Uterus (tissue), 4 donors: ENCODE results near the gene SGPL1. TPM values are rescaled to one million over a fixed set of nuclear protein-coding genes. Genes with fewer than 3 reads are reported as not detected.

Experiments used
- DNase-seq, 2 donors: peaks; one replicate each; pipeline ENCODE4 v3.0.0-alpha.2; 2019 to 2020
- H3K27ac ChIP-seq, 2 donors: fragments of 200-600 bp; sonication (generic); 1 replicate in 1 of 2; 2 replicates in 1 of 2; pipeline ENCODE4 v1.5.1; 2016 to 2018
- H3K27me3 ChIP-seq, 2 donors: fragments of 200-600 bp; sonication (generic); one replicate each; pipeline ENCODE4 v1.5.1; 2018 to 2019; ENCODE audit warnings: control low read depth in 1 of 2
- H3K36me3 ChIP-seq, 2 donors: fragments of 200-600 bp; sonication (generic); one replicate each; pipeline ENCODE4 v1.5.1; 2019; ENCODE audit warnings: control low read depth in 1 of 2
- H3K4me1 ChIP-seq, 2 donors: fragments of 200-600 bp; sonication (generic); one replicate each; pipeline ENCODE4 v1.5.1; 2018 to 2019; ENCODE audit warnings: control low read depth in 1 of 2
- H3K4me3 ChIP-seq, 2 donors: fragments of 200-600 bp; sonication (generic); 1 replicate in 1 of 2; 2 replicates in 1 of 2; pipeline ENCODE4 v1.5.1; 2018 to 2019; ENCODE audit warnings: mild to moderate bottlenecking in 1 of 2
- H3K9me3 ChIP-seq, 2 donors: fragments of 200-600 bp; sonication (generic); one replicate each; pipeline ENCODE4 v1.5.1; 2019; ENCODE audit warnings: control low read depth in 1 of 2
- POLR2A ChIP-seq, 2 donors: fragments of 450-650 bp; IDR thresholded peaks; one replicate each; pipeline ENCODE4 v1.6.1; 2016; ENCODE audit warnings: antibody characterized with exemption in 2 of 2, mild to moderate bottlenecking in 1 of 2, moderate library complexity in 1 of 2
- intact Hi-C: fragments of 100-400 bp; cut with DNase I; formaldehyde crosslinking; loops from one replicate; pipeline ENCODE4 v1.15.1; 2023; ENCODE audit warnings: low total_unique reads
- total RNA-seq, 4 donors: library from RNA; depleted of rRNA in 3 of 4; stranded (reverse); fragments of >200 nt in 3 of 4; gene quantifications; one replicate each; pipeline versions ENCODE4 v1.1.0 to v1.2.4, GENCODE V29; 2014 to 2023
- TF ChIP-seq, protein P1 (sequence below), 4 experiments: fragments of 200-600 bp in 2 of 4; fragments of 450-650 bp in 2 of 4; sonication (generic) in 2 of 4; IDR thresholded peaks; one replicate each; pipeline ENCODE4 v1.5.1; 2016 to 2019; ENCODE audit warnings: antibody characterized with exemption in 4 of 4, mild to moderate bottlenecking in 2 of 4, moderate library complexity in 1 of 4
- donor health status: DM: yes; HTN: yes; CAD: no.

The SGPL1 gene
- total RNA-seq, 4 donors from 2014 or later = 13.3 to 59.7 (median 27.3) TPM

DNA sequence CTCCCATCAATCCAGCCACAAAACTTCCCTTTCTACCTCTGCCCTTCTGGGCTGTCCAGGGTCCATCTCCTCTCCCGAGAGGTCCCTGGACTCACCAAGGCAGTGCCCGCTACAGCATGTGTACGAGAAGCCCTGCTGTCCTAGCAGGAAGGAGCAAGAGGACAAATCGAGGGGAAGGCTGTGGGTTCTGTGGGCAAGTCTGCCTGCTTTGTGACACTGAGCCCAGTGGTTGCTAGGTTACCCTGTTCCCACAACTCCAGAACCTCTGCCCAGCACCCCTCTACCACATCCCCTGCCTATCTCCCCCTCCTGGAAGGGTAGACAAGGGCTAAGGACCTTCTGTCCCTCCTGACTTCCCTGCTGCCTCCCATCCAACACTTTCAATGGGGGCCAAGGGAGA, 30.6 kb upstream of the SGPL1 start, which contains the start of gene TBATA:
TBATA (minus strand) TSS at position 188 of the 400 bp plus-strand sequence. CDS start 1,998 bp downstream, outside the sequence.
- TF ChIP-seq POLR2A (IDR thresholded peaks at IDR 0.05) = no peak
- TF ChIP-seq, protein P1, sequence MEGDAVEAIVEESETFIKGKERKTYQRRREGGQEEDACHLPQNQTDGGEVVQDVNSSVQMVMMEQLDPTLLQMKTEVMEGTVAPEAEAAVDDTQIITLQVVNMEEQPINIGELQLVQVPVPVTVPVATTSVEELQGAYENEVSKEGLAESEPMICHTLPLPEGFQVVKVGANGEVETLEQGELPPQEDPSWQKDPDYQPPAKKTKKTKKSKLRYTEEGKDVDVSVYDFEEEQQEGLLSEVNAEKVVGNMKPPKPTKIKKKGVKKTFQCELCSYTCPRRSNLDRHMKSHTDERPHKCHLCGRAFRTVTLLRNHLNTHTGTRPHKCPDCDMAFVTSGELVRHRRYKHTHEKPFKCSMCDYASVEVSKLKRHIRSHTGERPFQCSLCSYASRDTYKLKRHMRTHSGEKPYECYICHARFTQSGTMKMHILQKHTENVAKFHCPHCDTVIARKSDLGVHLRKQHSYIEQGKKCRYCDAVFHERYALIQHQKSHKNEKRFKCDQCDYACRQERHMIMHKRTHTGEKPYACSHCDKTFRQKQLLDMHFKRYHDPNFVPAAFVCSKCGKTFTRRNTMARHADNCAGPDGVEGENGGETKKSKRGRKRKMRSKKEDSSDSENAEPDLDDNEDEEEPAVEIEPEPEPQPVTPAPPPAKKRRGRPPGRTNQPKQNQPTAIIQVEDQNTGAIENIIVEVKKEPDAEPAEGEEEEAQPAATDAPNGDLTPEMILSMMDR (IDR thresholded peaks at IDR 0.05) = no peak
- H3K27me3 ChIP-seq = no peaks in the 10 kb centered on the region
- H3K27ac ChIP-seq = no peak within 1 kb of the TSS
- H3K4me3 ChIP-seq = no peak within 1 kb of the TSS
- DNase-seq = no peak
- H3K4me1 ChIP-seq = no peaks in the 10 kb centered on the region
- intact Hi-C loops = no loop called here
- no peaks in the 10 kb centered on the region for H3K9me3 ChIP-seq
- H3K36me3 ChIP-seq = no peaks in the 10 kb centered on the region

DNA sequence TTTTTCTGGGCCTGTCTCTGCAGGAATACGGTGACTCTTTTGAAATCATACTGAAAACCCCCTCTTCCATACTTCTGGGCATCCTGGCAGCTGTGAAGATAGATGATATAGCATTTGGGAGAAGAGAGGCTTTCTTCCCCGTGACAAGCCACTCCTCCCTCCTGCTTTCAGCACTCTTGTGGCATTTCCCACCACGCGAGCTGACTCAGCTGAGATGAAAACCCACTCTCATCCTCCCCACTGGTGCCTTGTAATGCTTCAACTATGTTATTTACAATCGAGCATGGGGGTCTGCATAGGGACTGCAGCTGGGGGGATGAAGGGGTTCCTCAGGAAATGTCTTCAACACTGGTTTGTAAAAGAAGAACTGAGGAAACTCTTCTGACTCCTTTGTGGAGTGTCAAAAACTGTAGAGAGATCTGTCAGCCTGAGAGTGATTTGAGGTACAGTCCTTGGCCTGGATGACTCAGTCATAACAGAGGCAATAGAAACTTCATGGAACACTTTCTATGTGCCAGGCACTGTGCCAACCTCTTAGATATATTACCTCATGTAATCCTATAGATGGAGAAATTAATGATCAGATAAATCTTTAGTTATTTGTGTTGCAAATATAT, 28.8 kb upstream of the SGPL1 start:
- DNase-seq = no peak
- H3K4me3 ChIP-seq = no peak overlapping the region
- H3K4me1 ChIP-seq = no peaks in the 10 kb centered on the region
- no peak overlapping the region for H3K27ac ChIP-seq
- H3K27me3 ChIP-seq = no peaks in the 10 kb centered on the region
- H3K9me3 ChIP-seq = no peaks in the 10 kb centered on the region
- intact Hi-C loops = no loop called here
- TF ChIP-seq, protein P1 (IDR thresholded peaks at IDR 0.05) = no peak
- TF ChIP-seq POLR2A (IDR thresholded peaks at IDR 0.05) = no peak
- no peaks in the 10 kb centered on the region for H3K36me3 ChIP-seq

DNA sequence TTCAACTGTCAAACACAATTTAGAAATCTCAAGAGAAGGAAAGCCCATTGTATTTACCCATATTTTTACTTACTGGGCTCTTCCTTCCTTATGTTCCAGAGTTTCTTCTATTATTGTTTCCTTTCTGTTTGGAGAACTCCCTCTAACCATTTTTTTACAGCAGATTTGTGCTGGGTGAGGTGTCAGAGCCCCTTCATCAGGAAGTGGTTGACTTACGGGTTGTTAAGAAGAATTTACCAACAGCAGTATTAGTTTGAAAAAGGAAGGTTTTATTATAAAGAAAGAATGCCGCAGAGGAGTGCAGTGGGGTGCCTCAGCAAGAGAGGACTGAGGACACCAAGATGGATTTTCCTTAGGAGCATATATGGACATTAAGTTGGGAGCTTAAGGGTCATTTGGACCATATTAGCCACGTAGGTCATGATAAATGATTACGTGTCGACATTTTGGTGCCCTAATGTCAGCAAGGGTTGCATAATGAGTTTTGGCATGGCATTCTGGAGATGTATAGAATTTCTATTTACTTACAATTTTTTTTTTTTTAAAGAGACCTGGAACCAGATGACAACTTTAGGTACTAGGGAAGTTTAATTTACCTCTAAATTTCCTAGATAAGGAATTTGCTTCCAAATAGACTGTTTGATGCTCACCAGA, 24.2 kb upstream of the SGPL1 start:
- Histone ChIP-seq H3K27ac (no peak overlapping the region), H3K27me3 (no peaks in the 10 kb centered on the region), H3K4me3 (no peak overlapping the region), H3K36me3 (no peaks in the 10 kb centered on the region), H3K4me1 (no peaks in the 10 kb centered on the region), H3K9me3 (no peaks in the 10 kb centered on the region)
- DNase-seq = no peak
- intact Hi-C loops = no loop called here
- TF ChIP-seq, protein P1 (IDR thresholded peaks at IDR 0.05) = no peak
- no peak for TF ChIP-seq POLR2A (IDR thresholded peaks at IDR 0.05)

DNA sequence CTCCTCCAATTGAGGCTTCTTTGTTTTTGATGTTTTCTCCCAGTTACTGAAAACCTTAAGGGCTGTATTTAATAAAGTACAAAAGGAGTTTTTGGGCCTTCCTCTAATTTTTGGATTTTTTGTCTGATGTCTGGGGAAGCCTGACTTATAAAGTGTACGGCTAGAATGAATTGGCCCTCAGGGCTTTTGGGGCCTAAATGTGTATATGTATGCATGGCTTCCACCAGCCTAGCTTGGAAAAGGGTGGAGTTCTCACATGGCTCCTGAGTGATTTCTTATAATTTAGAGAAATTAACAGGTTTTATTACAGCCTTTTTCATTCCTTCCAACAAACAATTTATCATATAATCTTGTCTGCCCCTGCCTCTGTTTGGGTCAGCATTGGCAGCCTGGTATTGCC, 20.1 kb upstream of the SGPL1 start:
- H3K4me3 ChIP-seq = no peak overlapping the region
- no peaks in the 10 kb centered on the region for H3K9me3 ChIP-seq
- no peak for DNase-seq
- no peaks in the 10 kb centered on the region for H3K36me3 ChIP-seq
- no peaks in the 10 kb centered on the region for H3K4me1 ChIP-seq
- no peaks in the 10 kb centered on the region for H3K27me3 ChIP-seq
- no peak for TF ChIP-seq POLR2A (IDR thresholded peaks at IDR 0.05)
- TF ChIP-seq, protein P1 (IDR thresholded peaks at IDR 0.05) = no peak
- H3K27ac ChIP-seq = no peak overlapping the region
- intact Hi-C loops = no loop called here

DNA sequence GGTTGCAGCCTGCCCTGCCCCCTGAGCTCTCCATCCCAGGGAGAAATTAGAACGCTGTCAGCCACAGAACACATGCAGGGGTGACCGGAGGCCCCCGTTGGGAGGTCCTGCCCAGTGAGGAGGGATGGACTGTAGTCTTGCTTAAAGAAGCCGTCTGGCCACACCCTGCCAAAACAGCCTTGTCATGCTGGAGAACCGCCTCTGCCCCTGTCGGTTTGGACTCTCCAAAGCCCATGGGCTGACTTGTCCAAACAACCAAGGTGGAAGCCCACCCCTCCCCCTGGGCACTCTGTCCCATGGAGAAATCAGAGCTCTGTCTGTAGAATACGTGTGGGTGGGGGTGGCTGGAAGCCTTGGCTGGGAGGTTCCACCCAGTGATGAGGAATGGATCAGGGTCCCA, 17.9 kb upstream of the SGPL1 start:
- H3K36me3 ChIP-seq = no peaks in the 10 kb centered on the region
- no peaks in the 10 kb centered on the region for H3K27me3 ChIP-seq
- DNase-seq = no peak
- TF ChIP-seq POLR2A (IDR thresholded peaks at IDR 0.05) = no peak
- TF ChIP-seq, protein P1 (IDR thresholded peaks at IDR 0.05) = no peak
- no peak overlapping the region for H3K4me3 ChIP-seq
- H3K4me1 ChIP-seq = no peaks in the 10 kb centered on the region
- no peak overlapping the region for H3K27ac ChIP-seq
- H3K9me3 ChIP-seq = no peaks in the 10 kb centered on the region
- intact Hi-C loops = no loop called here
